ENCODE measurements around the gene ACTL8.

Gene ACTL8

DNA sequence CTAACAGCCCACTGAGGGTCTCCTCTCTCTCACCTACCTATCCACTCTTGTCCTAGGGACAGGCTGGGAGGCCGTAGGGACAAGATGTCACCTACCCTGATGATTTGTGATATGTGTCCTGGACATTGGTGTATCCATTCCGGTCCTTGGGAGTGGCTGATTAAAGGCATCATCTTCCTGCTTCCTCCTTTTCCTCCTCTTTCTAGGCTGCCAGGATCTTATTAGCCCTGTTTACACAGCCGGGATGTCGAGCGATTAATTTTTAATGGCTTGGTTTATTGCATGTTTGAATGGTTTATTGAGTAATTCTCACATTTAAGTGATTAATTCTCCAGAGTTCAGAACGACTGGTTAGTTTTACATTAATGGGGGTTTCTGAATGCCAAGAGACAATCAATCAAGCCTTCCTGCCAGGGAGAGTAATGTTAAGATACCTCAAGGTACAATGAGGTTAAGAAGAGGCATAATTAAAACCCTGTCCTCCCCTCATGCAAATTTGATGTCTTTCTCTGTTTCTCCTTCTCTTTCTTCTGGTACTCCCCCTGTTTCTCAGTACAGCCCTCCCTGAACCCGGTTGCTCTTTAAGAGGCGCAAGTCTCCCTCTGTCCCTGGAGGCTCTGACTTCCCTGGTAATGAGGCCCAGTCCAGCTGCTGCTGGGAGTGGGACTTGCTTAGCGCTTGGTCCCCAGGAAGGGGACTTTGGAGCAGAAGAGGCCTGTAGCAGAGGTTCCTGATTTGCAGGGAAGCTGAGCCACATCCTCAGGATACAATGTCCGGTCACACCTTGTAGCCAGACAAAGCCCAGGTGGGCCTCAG lies 50.9 kb downstream of the ACTL8 start:
- no peak for DNase-seq (ENCODE audit: low spot score)

DNA sequence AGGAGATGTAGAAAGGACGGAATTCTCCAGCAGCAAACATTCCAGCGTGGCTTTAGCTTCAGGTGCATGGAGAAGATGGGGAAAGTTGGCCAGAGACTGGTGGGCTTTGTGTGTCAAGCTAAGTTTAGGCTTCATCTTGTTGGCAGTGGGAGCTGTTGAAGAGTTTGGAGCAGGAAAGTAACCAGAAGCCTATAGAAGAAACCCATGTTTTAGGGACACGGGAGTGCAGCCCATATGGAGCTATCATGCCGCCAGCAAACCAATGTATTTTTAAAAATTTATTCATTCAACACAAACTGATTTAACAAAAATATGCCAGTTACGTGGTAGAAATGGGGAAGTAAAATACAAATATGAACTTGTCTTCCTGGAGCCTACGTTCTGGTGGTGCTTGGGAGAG lies 53.7 kb downstream of the ACTL8 start:
- no peak for DNase-seq (ENCODE audit: low spot score)

- DNase-seq (ENCODE audit: low spot score): no peak
Observed at GRCh38 chr1:17810668-17811067, 55.5 kb downstream of the ACTL8 start.

- DNase-seq (ENCODE audit: low spot score): no peak
Observed at GRCh38 chr1:17816511-17816910, 61.4 kb downstream of the ACTL8 start.

GRCh38 chr1:17819129-17819802 lies 64.1 kb downstream of the ACTL8 start:
- DNase-seq (ENCODE audit: low spot score): no peak

- no peak for DNase-seq (ENCODE audit: low spot score)
Observed at GRCh38 chr1:17820198-17820597, 65.1 kb downstream of the ACTL8 start.

DNA sequence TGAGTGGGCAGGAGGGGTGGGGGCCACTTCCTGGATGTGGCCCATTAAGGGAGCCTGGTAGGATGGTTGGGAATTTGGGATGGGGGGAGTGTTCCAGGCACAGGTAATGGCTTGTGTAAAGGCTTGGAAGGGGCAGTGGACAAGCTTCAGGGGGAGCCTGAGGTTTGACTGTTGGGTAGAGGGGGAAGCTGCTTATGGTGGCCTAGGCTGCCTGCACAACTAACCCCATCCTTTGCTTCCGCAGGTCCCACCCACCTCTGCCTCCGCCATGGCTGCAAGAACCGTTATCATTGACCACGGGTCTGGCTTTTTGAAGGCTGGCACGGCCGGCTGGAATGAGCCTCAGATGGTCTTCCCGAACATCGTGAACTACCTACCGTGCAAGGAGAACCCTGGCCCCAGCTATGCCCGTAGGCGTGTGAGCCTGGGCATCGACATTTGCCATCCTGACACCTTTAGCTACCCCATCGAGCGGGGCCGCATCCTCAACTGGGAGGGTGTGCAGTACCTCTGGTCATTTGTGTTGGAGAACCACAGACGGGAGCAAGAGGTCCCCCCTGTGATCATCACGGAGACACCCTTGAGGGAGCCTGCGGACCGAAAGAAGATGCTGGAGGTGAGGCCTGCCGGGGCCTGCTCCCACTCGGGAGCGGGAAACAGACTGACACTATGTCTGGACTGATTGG lies 67.8 kb downstream of the ACTL8 start:
- DNase-seq (ENCODE audit: low spot score): no peak

DNA sequence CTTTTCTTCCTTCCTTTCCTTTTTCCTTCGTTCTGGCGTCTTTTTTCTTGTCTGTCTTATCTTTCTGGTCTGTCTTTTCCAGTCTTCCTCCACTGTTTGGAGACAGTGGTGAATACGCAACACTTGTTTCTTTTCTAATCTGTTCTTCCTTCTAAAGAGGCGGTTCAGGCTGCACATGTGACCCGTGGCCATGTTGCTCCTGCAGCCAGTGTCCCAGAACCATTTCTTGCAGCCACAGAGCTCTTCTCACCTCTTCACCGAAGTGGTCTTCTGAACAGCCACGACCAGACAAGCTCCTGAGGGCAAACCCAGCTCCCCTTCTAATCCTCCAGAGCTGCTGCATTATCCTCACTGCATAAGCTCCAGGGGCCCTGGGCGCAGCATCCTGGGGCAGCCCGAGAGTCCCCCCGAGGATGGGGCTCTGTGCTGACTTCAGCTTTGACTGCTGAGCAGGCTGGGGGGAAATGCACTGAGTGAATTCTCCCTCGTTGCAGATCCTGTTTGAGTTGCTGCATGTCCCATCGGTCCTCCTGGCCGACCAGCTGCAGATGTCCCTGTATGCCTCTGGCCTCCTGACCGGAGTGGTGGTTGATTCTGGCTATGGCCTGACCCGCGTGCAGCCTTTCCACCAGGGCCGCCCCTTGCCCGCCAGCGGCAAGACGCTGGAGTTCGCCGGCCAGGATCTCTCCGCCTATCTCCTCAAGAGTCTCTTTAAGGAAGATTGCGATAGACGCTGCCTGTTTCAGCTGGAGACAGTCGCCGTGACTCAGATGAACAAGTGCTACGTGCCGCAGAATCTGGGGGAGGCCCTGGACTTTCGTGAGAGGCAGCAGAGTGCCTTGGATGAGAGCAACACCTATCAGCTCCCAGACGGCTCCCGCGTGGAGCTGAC lies 70.4 kb downstream of the ACTL8 start:
- no peak for DNase-seq (ENCODE audit: low spot score)

GRCh38 chr1:17826165-17826488 lies 71.0 kb downstream of the ACTL8 start:
- peak; percentile 11 for DNase-seq (ENCODE audit: low spot score)

GRCh38 chr1:17828991-17829390 lies 73.9 kb downstream of the ACTL8 start:
- DNase-seq (ENCODE audit: low spot score): no peak

DNA sequence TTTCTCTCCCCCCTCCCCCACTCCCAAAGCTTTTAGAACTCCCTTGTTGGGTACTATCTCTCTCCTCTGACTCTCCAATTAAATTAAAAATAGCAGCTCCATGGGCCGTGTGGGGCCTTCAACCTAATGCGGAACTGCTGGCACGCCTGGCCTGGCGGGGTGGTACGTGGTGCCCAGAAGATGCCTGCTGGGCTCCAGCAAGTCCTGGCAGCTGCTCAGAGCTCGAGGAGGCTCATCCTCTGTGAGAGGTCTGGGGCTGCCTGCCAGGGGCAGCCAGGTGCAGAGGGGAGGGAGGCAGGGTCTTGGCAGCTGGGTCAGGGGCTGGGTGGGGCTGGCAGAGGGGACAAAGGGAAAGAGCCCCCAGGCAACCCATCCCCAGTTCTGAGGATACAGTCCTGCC lies 74.4 kb downstream of the ACTL8 start:
- DNase-seq (ENCODE audit: low spot score): no peak

GRCh38 chr1:17831597-17831996 lies 76.5 kb downstream of the ACTL8 start:
- DNase-seq (ENCODE audit: low spot score): peak; percentile 22

DNA sequence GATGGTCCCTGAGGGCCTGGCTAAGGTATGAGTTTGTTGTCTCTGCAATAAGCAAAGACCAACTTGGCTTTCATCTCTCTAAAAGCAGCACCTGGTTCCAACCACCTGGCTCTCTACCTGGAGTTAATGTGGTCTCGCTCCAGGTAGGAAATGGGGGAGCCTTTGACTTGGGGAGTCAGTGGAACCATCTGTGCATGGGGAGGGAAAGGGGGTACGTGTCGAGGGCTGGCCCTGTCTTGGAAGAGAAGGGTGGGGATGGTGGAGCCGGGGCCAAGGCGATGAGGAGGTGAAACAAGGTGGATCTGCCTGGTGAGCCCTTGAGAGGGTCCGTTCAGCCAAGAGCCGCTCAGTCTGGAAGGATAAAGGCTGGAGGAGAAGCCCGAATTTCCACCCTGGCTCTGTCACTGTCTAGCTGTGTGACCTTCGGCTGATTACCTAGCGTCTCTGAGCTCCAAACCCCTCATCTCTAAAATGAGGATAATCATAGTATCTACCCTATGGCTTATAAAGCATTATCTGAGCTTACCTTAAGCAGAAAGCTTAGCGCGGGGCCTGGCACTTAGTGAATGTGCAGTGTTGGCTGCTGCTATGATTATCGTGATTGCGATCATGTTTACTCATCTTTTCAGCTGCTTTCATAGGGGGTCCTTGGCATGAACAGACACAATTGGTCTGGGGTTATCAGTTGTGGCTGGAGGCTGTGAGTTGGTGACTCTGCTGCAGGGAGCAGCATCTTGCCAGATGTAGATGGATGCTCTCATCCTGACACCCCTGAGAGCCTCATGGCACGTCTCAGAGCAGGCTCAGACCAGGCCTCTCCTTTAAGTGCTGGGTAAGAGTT lies 78.7 kb downstream of the ACTL8 start:
- no peak for DNase-seq (ENCODE audit: low spot score)

DNA sequence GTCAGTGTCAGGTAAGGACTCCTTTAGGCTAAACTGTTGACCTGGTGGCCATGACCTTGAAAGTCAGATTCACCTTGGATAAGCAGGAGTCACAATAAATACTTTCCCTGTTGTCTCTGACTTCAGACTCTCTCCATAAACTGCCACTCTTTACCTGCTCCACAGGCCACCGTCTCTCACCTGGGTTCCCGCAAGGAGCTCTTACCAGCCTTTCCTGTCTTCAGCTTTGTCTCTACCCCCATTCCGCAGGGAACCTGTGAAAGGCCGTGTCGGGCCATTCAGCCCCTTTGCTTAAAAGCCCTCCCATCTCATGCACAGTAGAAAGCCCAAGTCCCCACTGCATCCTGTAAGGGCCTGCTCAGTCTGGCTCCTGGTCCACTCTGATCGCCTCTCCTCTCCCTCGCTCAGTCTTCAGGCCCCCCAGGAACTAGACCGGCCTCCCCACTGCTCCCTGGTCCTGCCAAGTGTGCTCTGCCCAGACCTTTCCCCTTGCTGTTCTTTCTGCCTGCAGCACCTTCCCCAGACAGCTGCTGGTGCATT lies 79.5 kb downstream of the ACTL8 start:
- DNase-seq (ENCODE audit: low spot score): no peak

GRCh38 chr1:17837233-17838030 lies 82.3 kb downstream of the ACTL8 start:
- DNase-seq (ENCODE audit: low spot score): no peak

GRCh38 chr1:17839641-17840196 lies 84.6 kb downstream of the ACTL8 start:
- DNase-seq (ENCODE audit: low spot score): no peak

GRCh38 chr1:17841944-17842343 lies 86.8 kb downstream of the ACTL8 start:
- DNase-seq (ENCODE audit: low spot score): no peak

GRCh38 chr1:17842686-17843085 lies 87.6 kb downstream of the ACTL8 start:
- DNase-seq (ENCODE audit: low spot score): no peak

DNA sequence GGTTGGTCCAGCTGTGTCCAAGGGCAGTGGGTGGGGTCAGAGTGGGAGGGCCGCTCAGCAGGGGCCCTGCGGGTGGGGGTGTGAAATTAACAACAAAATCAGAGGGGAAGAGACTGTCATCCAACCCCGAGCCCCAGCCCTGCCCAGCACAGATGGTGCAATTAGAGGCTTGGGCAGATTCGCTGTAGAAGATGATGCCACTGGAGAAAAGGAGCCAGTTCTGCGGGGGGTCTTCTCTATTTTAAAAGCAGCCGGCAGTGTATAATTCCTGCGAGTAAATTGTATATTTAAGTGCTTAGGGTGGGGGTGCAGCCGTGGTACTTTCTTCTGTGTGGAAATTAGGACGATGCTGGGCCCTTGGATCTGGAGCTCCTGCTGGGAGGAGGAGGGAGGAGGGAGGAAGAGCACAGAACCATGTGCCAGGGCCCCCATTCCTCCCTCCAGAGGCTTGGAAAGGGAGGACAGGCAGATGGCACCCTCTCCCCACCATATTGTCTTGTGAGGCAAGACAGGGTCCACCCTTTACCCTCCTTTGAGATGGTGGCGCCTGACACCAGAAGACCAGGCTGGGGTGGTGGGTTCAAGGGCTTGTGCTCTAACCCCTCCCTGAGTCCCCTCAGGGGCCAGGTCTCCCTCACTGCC lies 89.2 kb downstream of the ACTL8 start:
- DNase-seq (ENCODE audit: low spot score): no peak
